Measurements from ENCODE around the gene TP53TG3F.
"Not testable (repeated sequence)": the region's sequence is repeated elsewhere in the genome, so short reads cannot be mapped to it uniquely, and the experiment has no call there.

The TP53TG3F gene, protein sequence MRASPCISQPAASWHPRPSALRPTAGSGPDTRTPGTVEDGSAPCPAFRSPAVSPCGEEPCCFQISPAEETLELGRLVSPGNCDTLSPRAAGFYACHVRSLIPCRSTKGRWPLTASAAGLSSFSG

DNA sequence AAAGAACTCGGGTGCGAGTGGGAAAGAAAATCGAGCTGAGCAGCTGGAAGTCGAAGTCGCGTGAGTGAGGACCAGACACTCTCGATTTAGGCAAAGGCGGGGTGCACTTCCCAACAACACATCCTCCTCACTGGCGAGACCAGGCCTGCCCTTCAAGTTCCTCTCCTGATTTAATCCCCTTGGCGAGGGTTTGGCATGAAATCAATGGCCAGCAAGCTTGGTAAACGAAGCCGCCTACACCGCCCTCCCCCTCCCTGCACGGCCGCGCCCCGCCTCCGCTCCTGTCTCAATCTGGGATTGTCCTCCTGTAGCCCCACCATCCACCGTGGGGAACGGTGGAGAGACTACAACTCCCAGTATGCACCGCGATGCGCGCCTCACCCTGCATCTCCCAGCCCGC lies at the start of gene TP53TG3F:
Gene TP53TG3F (plus strand): TSS at position 301 of the 400 bp plus-strand sequence. CDS start 68 bp downstream, at position 369.
- not testable (repeated sequence) for H3K9me3 ChIP-seq (ENCODE audit: severe bottlenecking); H3K27ac ChIP-seq (ENCODE audit: poor library complexity, severe bottlenecking); ATAC-seq (ENCODE audit: low read depth); H3K27me3 ChIP-seq (ENCODE audit: insufficient read depth, poor library complexity, severe bottlenecking); H3K36me3 ChIP-seq (ENCODE audit: low read depth); H3K4me1 ChIP-seq (ENCODE audit: insufficient read depth, poor library complexity, severe bottlenecking); H3K4me3 ChIP-seq (ENCODE audit: severe bottlenecking); DNase-seq (ENCODE audit: low spot score)

DNA sequence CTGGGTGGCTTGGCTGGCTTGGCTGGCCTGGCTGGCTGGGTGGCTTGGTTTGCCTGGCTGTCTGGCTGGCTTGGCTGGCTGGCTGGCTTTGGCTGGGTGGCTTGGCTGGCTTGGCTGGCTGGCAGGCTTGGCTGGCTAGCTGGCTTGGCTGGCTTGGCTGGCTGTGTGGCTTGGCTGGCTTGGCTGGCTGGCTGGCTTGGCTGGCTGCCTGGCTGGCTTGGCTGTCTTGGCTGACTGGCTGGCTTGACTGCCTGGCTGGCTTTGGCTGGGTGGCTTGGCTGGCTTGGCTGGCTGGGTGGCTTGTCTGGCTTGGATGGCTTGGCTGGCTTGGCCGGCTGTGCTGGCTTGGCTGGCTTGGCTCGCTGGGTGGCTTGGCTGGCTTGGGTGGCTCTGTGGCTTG lies 32.2 kb downstream of the TP53TG3F start:
- H3K27ac ChIP-seq (ENCODE audit: poor library complexity, severe bottlenecking); H3K36me3 ChIP-seq (ENCODE audit: low read depth); H3K27me3 ChIP-seq (ENCODE audit: insufficient read depth, poor library complexity, severe bottlenecking); H3K4me1 ChIP-seq (ENCODE audit: insufficient read depth, poor library complexity, severe bottlenecking); H3K4me3 ChIP-seq (ENCODE audit: severe bottlenecking); ATAC-seq (ENCODE audit: low read depth); H3K9me3 ChIP-seq (ENCODE audit: severe bottlenecking); DNase-seq (ENCODE audit: low spot score): not testable (repeated sequence)

DNA sequence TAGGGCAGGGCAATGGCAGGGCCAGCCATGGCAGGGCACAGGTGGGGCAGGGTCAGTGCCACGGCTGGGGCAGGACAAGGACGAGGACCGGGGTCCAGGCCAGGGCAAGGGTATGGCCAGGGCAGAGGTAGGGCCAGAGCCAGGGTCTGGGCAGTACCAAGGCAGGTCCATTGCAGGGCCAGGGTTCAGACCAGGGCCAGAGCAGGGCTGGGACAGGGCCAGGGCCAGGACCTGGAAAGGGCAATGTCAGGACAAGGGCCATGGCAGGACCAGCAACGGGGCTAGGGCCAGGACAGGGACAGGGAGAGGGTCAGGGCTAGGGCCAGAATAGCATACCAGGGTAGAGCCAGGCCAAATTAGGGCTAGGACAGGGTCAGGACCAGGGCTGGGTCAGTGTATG lies 47.8 kb downstream of the TP53TG3F start:
- not testable (repeated sequence) for H3K4me3 ChIP-seq (ENCODE audit: severe bottlenecking); H3K27ac ChIP-seq (ENCODE audit: poor library complexity, severe bottlenecking); H3K4me1 ChIP-seq (ENCODE audit: insufficient read depth, poor library complexity, severe bottlenecking); H3K36me3 ChIP-seq (ENCODE audit: low read depth); ATAC-seq (ENCODE audit: low read depth); DNase-seq (ENCODE audit: low spot score); H3K9me3 ChIP-seq (ENCODE audit: severe bottlenecking); H3K27me3 ChIP-seq (ENCODE audit: insufficient read depth, poor library complexity, severe bottlenecking)

DNA sequence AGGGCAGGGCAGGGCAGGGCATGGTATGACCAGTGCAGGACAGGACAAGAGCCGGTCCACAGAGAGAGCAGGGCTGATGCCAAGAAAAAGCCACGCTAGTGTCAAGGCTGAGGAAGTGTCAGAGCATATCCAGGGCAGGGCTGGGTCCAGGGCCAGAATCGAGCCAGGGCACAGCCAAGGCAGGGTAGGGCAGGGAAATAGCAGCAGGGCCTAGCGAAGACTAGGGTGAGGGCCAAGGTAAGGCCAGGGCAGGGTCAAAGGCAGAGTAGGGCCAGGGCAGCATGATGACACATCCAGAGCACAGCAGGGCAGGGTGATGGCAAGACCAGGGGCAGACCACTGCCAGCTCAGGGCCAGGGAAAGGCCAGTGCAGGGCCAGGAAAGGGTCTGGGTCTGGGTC lies 49.7 kb downstream of the TP53TG3F start:
- ATAC-seq (ENCODE audit: low read depth); DNase-seq (ENCODE audit: low spot score); H3K9me3 ChIP-seq (ENCODE audit: severe bottlenecking); H3K4me3 ChIP-seq (ENCODE audit: severe bottlenecking); H3K27ac ChIP-seq (ENCODE audit: poor library complexity, severe bottlenecking); H3K27me3 ChIP-seq (ENCODE audit: insufficient read depth, poor library complexity, severe bottlenecking); H3K36me3 ChIP-seq (ENCODE audit: low read depth); H3K4me1 ChIP-seq (ENCODE audit: insufficient read depth, poor library complexity, severe bottlenecking): not testable (repeated sequence)

DNA sequence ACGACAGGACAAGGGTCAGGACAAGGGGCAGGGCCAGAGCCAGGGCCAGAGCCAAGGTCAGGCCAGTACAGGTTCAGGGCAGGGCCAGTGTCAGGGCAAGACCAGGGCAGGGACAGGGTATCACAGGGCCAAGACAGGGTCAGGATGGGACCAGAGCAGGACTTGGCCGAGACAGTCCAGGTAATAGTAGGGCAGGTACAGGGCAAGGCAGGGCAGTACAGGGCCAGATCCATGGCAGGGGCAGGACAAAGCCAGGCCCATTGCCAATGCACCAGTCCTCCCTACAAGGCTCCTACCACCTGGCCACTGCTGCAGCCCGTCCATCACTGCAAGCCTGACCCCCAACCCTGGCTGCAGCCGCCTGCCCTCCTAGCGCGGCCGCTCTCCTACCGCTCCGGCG lies 50.5 kb downstream of the TP53TG3F start:
- DNase-seq (ENCODE audit: low spot score); ATAC-seq (ENCODE audit: low read depth); H3K4me3 ChIP-seq (ENCODE audit: severe bottlenecking); H3K27ac ChIP-seq (ENCODE audit: poor library complexity, severe bottlenecking); H3K27me3 ChIP-seq (ENCODE audit: insufficient read depth, poor library complexity, severe bottlenecking); H3K36me3 ChIP-seq (ENCODE audit: low read depth); H3K9me3 ChIP-seq (ENCODE audit: severe bottlenecking); H3K4me1 ChIP-seq (ENCODE audit: insufficient read depth, poor library complexity, severe bottlenecking): not testable (repeated sequence)

All from RWPE2 (cell line).